Cardiac muscle cell (in vitro differentiated cells and primary cell): ENCODE results near the gene TSPAN14. TPM values are rescaled to one million over a fixed set of nuclear protein-coding genes. Genes with fewer than 3 reads are reported as not detected.

Source experiments
- DNase-seq, 2 donors: peaks; one replicate each; pipeline versions ENCODE4 v3.0.0 to v3.0.0-alpha.2; 2010 to 2017; ENCODE audit warnings: low read depth in 1 of 2, low spot score in 1 of 2
- H3K27ac ChIP-seq: fragments of 200-600 bp; sonication (generic); 2 replicates; pipeline ENCODE4 v1.5.1; 2016
- H3K27me3 ChIP-seq: fragments of 200-600 bp; sonication (generic); 2 replicates; pipeline ENCODE4 v1.6.0; 2016; ENCODE audit warnings: control low read depth
- H3K36me3 ChIP-seq: fragments of 200-600 bp; sonication (generic); 2 replicates; pipeline ENCODE4 v1.5.1; 2016; ENCODE audit warnings: control low read depth
- H3K4me1 ChIP-seq: fragments of 200-600 bp; sonication (generic); 2 replicates; pipeline ENCODE4 v1.8.1; 2017; ENCODE audit warnings: low read depth, mild to moderate bottlenecking, mixed run types
- H3K4me3 ChIP-seq: fragments of 200-600 bp; sonication (generic); 2 replicates; pipeline ENCODE4 v1.5.1; 2016; ENCODE audit warnings: mild to moderate bottlenecking
- H3K9me3 ChIP-seq: fragments of 200-600 bp; sonication (generic); 2 replicates; pipeline ENCODE4 v1.5.1; 2017; ENCODE audit warnings: low read depth, mild to moderate bottlenecking, control low read depth
- CTCF ChIP-seq: IDR thresholded peaks from 2 replicates; pipeline ENCODE4 v1.5.1; 2012; ENCODE audit warnings: low read depth, mild to moderate bottlenecking, low read length
- polyA plus RNA-seq: library from polyadenylated mRNA; unstranded; fragments of >200 nt; fragmentation: Nextera tagmentation; extraction: Ambion mirVana; gene quantifications from 2 replicates; pipeline ENCODE4 v1.2.1, GENCODE V29; 2016
- total RNA-seq: library from RNA; depleted of rRNA; stranded (reverse); fragments of >200 nt; gene quantifications from 2 replicates; pipeline ENCODE4 v1.2.3, GENCODE V29; 2016

The TSPAN14 gene
- total and polyA plus RNA-seq, 2 experiments from 2014 or later = 31.6 to 55.1 TPM

GRCh38 chr10:80449520-80449919 is 4.6 kb upstream of the TSPAN14 start:
- Histone ChIP-seq H3K4me3 (no peak overlapping the region), H3K27me3 (no peaks in the 10 kb centered on the region), H3K27ac (no peak overlapping the region), H3K9me3 (no peaks in the 10 kb centered on the region), H3K4me1 (peaks cover 15% of the 10 kb centered on the region), H3K36me3 (no peaks in the 10 kb centered on the region)
- DNase-seq = no peak
- TF ChIP-seq CTCF = no peak

DNA sequence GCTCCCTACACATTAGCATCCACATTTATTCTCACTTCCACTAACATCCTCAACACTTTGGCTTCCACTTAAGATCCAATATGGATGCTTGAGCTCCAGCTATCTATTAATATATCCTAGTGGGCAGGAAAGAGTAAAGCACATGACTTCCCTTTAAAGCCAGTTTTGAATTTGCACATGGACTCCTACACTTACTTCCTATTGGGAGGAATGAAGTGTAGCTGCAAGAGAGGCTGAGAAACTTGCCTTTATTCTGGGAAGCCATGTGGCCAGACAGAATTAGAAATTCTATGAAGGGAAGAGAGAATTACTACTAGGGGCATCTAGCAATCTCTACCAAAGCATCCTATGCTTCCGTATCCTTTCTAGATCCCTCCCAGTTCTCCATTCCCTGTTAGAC is 3.0 kb upstream of the TSPAN14 start:
- Histone ChIP-seq H3K36me3 (no peaks in the 10 kb centered on the region), H3K27ac (no peak overlapping the region), H3K4me3 (no peak overlapping the region), H3K4me1 (peaks cover 15% of the 10 kb centered on the region), H3K9me3 (no peaks in the 10 kb centered on the region), H3K27me3 (no peaks in the 10 kb centered on the region)
- DNase-seq = no peak
- TF ChIP-seq CTCF = no peak

- TF ChIP-seq CTCF = no peak
- Histone ChIP-seq H3K27ac (no peak overlapping the region), H3K27me3 (no peaks in the 10 kb centered on the region), H3K36me3 (no peaks in the 10 kb centered on the region), H3K9me3 (no peaks in the 10 kb centered on the region), H3K4me1 (peaks cover 10% of the 10 kb centered on the region), H3K4me3 (no peak overlapping the region)
- DNase-seq = no peak
These were observed 2.0 kb upstream of the TSPAN14 start for GRCh38 chr10:80452069-80452468.

DNA sequence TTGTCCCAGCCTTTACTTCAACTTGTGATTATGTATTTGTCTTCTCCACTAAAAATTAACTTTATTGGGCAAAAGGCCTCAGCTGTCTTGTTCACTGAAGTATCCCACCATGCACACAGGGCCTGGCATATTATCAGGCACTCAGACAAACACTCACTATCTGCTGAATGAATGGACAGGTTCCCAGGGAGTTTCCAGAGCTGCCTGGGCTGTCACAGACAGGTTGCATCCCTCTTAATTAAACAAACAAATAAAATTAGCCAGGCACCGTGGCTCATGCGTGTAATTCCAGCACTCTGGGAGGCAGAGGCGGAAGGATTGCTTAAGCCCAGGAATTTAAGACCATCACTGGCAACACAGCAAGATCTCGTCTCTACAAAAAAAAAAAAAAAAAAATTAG is 1.5 kb upstream of the TSPAN14 start:
- Histone ChIP-seq H3K4me1 (peaks cover 10% of the 10 kb centered on the region), H3K36me3 (no peaks in the 10 kb centered on the region), H3K4me3 (no peak overlapping the region), H3K27ac (no peak overlapping the region), H3K9me3 (no peaks in the 10 kb centered on the region), H3K27me3 (no peaks in the 10 kb centered on the region)
- DNase-seq = no peak
- TF ChIP-seq CTCF = no peak

DNA sequence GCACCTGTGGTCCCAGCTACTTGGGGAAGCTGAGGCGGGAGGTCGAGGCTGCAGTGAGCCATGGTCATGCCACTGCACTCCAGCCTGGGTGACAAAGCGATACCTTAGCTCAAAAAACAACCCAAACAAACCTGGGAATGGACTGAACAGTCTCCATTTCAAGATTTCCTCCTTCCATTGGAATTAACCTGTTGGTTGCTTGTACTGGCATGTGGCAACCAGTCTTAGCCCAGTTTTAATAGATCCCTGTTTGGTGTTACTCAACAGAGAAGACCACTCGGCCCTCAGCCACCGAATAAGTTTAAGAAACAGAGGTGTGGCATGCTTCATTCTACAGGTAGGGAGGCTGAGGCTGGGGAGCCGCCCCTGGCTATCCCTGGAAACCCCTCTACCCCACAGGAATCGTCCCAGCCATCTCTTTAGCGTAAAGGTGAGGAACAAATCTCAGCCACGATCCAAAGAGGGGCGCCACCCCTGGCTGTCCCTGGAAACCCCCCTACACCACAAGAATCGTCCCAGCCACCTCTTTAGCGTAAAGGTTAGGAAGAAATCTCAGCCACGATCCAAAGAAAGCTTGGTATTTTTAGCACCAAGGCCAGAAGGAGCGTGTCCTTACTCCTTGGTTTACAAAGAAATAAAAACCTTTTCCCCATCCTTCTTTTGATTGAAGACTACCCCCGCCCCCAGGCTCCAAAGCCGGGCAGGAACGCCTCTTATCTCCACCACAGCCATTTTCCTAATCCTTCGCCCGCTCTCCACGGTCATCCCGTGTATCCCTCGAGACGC is 861 bp upstream of the TSPAN14 start:
- Histone ChIP-seq H3K27ac (peak overlapping the region; percentile 74), H3K9me3 (no peaks in the 10 kb centered on the region), H3K4me1 (peaks cover 10% of the 10 kb centered on the region), H3K4me3 (peak overlapping the region; percentile 39), H3K27me3 (no peaks in the 10 kb centered on the region), H3K36me3 (no peaks in the 10 kb centered on the region)
- TF ChIP-seq CTCF = no peak
- DNase-seq = no peak
